Esophagus squamous epithelium (tissue), 4 donors: ENCODE results near the gene ARHGAP4.

Experiments
- POLR2A ChIP-seq, 4 donors: fragments of 450-650 bp; IDR thresholded peaks; one replicate each; pipeline ENCODE4 v1.6.1; 2017; ENCODE audit warnings: antibody characterized with exemption in 4 of 4, mild to moderate bottlenecking in 4 of 4, moderate library complexity in 3 of 4
- TF ChIP-seq, protein P1 (sequence below), 6 experiments: fragments of 450-650 bp in 4 of 6; fragments of 200-600 bp in 2 of 6; sonication (generic) in 2 of 6; IDR thresholded peaks; one replicate each; pipeline ENCODE4 v1.5.1; 2016 to 2019; ENCODE audit warnings: antibody characterized with exemption in 6 of 6, mild to moderate bottlenecking in 4 of 6, moderate library complexity in 4 of 6

DNA sequence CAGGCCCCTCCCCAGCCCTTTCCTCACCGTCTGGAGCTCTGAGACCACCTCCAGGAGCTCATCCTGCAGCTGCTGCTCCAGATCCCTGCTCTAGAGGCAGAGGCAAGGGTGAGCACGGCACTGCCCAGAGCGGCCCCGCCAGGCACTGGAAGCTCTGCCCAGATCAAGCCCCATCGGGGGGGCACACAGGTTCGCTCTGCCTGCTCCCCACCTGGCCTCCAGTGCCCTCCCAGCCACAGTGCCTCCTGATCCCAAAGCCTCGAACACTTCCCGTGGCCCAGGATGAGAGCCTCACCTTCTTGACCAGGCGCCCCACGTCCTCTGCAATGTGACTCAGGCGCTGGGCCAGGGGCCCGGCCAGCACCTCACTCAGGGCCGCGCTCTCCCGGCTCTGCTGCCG lies 5.0 kb downstream of the ARHGAP4 start:
- TF ChIP-seq, protein P1, sequence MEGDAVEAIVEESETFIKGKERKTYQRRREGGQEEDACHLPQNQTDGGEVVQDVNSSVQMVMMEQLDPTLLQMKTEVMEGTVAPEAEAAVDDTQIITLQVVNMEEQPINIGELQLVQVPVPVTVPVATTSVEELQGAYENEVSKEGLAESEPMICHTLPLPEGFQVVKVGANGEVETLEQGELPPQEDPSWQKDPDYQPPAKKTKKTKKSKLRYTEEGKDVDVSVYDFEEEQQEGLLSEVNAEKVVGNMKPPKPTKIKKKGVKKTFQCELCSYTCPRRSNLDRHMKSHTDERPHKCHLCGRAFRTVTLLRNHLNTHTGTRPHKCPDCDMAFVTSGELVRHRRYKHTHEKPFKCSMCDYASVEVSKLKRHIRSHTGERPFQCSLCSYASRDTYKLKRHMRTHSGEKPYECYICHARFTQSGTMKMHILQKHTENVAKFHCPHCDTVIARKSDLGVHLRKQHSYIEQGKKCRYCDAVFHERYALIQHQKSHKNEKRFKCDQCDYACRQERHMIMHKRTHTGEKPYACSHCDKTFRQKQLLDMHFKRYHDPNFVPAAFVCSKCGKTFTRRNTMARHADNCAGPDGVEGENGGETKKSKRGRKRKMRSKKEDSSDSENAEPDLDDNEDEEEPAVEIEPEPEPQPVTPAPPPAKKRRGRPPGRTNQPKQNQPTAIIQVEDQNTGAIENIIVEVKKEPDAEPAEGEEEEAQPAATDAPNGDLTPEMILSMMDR (IDR thresholded peaks at IDR 0.05), result no peak
- TF ChIP-seq POLR2A (IDR thresholded peaks at IDR 0.05), result no peak
